H54 (cell line): ENCODE results near the gene IDUA.

ENCODE experiments used
- DNase-seq: peaks from one replicate; pipeline ENCODE4 v3.0.0; 2011; ENCODE audit warnings: low spot score, mixed read lengths; ENCODE audit not compliant: insufficient read length
- FAIRE-seq: peaks from 3 replicates; lab custom pipeline; 2011; peaks lifted over from hg19 to GRCh38; lab: Jason Lieb, UNC
- POLR2A ChIP-seq: IDR thresholded peaks from 2 replicates; pipeline ENCODE4 v1.6.1; 2011; ENCODE audit warnings: low read depth, mild to moderate bottlenecking, low read length

The IDUA gene

DNA sequence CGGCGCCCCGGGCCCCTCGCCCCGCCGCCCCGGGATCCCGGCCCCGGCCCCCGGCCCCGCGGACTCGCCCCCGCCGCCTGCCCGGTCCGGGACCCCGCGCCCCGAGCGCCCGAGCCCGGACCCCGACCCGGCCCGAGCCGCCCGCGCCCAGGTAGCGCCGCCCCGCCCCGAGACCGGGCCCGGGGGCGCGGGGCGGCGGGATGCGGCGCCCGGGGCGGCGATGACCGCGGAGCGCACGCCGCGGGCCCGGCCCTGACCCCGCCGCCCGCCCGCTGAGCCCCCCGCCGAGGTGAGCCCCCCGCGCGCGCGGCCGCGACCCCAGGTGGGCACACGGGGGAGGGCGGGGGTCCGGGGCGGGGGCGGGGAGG, 24.8 kb downstream of the IDUA start:
- no peak for DNase-seq
- FAIRE-seq = no peak
- no peak for TF ChIP-seq POLR2A

DNA sequence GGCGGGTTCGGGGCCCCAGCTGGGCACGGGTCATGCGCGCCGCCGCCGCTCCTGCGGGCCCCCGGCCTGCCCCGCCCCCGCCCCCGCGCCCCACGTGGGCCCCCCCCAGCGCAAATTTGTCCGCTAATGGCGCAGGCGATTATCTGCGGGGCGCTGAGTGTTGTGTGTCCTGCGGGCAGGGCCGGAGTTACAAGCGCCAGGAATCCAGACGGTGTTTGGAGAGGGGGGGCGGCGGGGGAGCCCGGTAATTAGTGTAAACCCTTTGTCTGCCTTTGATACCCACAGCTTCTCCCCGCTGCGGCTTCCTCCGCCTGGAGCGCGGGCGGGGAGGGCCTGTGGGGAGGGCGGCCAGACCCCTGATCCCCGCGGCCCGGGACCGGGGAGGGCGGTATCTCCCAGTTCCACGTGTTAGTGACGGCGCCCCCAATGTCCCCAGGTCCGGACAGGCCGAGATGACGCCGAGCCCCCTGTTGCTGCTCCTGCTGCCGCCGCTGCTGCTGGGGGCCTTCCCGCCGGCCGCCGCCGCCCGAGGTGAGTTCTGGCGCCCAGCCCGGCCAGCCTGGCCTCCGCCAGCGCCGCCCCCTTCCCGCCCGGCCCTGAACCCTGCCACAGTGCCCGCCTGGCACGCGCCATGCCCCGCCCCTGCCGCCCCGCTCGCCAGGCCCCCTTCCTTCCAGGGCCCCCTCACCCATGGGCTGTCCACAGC, 25.3 kb downstream of the IDUA start:
- DNase-seq (peak; percentile 56), FAIRE-seq (no peak)
- peak; percentile 38; the same call in 1 of the 2 replicates for TF ChIP-seq POLR2A

DNA sequence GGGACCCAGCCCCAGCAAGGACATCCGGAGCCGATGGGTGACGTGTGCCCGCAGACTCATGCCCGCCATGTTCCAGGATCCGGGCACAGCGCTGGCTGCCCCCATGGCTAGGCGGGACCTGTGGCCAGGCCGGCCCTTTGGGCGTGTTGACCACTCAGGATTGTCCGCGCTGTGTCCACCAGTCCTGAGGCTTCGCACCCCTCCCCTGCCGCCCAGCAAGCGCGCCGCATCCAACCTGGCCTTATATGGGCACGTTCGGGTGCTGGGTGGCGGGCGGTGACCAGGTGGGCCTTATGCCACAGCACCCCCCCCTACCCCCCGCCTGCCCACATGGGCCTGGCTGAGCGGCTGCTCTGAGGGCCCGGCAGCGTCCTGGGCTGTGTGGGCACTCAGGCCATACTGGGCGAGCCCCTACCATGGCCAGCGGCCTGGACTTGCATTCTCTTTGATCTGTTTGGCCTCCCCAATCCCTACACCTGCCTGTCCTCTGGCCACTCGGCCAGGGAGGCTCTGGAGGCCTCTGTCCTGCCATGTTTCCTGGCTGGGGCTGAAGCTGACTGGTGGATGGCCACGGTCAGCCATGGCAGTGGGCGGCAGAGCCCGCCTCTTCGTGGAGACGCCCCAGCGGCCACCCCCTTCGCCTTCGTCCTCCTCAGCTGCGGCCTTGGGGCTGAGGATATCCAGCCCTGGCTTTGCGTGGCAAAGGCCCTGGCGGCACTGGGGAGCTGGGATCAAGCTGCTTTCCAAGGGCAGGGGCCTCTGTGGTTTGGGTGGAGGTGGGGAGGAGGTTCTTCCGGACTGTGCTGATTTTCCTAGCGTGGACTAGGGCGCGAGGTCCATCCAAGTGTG, 26.6 kb downstream of the IDUA start:
- TF ChIP-seq POLR2A = no peak
- no peak for FAIRE-seq

DNA sequence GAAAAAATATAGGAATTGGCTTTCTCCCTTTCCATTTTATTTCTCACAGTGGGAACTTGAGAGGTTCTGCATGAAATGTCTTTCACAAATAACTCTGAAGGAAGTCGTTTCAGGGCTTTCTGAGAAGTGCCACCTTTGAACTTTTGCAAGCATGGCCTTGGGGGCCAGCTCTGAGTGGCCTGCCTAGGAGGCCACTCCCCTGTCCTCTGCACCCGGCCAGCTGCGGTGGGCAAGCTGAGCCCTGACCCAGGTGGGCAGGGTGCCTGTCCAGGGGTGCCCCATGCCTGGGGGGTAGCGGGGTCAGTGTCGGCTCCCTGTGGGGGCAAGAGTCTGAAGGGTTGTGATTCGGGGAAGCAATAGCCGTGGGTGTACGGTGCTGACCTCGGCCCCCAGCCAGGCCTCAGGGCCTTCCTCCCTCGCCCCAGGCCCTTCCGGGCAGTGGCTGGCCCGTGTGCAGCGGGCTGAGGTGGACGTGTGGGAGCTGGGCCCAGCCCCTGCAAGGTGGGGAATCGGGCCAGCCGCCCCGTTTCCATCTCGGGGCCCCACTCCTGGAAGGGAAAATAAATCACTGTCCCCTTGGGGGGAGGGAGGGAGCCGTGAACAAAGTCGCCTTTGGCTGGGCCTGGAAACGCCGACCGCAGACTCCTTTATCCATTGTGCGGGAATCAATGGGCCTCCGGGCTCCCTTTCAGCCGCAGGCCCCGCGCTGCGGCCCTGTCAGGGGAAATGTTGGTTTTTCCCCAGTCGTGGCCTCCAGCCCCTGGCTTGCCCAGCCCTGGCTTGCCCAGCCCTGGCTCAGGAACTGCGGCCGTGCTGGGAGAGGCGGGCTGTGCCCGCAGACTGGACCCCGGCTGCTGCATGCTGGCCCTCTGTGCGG, 27.7 kb downstream of the IDUA start:
- no peak for FAIRE-seq
- no peak for DNase-seq
- no peak for TF ChIP-seq POLR2A

More for the DNA sequence above, 26.6 kb downstream of the IDUA start:
- DNase-seq = no peak

DNA sequence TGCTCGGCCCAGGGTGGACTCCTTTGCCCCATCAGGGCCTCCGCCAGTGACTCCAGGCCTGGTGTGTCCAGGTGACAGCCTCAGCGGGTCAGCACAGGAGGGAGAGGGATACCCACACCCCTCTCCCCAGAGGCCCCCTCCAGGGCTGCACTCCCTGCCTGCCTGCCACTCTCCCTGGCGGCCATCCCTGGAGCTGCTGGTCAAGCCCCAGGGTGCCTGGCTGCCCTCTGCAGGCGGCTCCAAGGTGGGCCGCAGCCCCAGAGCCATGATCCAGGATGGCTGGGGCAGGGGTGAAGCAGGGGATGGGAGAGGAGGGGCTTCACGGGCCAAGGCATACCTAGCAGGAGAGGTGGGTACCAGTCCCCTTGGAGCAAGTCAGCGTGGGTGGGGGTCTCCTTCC, 28.3 kb downstream of the IDUA start:
- FAIRE-seq = no peak
- TF ChIP-seq POLR2A = no peak
- no peak for DNase-seq

DNA sequence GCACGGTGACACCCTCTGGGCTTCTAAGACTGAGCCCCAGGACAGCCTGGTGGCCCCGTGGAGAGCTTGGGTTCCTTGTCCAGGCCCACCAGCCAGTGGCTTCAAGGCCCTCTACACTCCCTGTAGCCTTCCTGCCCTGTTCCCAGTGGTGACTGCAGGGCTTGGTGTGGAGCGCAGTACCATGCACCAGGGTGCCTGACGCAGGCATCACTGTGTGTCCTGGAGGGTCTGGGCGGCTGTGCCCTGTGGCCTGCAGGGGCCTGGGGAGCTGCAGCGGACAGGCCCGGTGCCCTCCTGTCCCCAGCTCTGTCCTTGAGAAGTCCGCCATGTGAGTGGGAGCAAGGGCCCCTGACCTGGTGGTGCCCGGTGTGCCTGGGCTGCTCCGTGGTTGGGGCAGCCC, 28.9 kb downstream of the IDUA start:
- FAIRE-seq (no peak), DNase-seq (no peak)
- TF ChIP-seq POLR2A = no peak

DNA sequence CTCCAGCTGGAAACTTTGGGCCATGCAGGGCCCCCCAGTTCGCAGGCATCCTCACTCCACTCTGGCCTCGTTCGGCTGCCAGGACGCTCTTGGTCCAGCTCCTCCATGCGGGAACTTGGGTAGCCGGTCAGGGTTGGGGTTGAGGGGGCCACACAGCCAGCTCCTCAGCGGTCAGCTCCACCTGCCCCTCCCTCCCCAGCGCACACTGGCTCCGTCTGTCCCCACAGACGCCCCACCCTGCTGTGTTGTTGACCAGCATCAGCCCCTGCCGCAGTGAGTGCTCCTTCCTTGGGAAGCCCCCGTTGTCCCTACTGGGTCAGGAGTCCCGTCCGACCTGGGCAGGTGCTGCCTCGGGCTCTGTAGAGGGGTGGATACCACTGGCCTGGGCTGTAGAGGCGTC, 30.4 kb downstream of the IDUA start:
- no peak for DNase-seq
- FAIRE-seq = no peak
- no peak for TF ChIP-seq POLR2A

DNA sequence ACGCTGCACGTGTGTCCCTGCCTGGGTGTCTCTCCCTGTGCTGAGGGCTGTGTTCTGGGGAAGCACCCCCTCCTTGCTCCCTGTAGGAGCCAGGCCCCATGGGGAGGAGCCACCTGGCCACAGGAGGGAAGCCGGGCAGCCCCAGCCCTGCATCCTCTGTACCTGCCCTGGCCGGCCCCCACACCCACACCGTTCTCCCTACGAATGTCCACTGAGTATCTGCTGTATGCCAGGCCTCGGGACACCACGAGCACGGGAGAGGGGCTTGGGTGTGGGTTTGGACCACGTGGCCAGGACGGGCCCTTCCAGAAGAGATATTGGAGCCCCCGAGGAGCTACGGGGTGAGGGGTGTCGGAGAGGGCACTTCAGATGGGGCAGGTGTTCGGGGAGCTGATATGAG, 30.9 kb downstream of the IDUA start:
- DNase-seq (no peak), FAIRE-seq (no peak)
- TF ChIP-seq POLR2A = no peak

DNA sequence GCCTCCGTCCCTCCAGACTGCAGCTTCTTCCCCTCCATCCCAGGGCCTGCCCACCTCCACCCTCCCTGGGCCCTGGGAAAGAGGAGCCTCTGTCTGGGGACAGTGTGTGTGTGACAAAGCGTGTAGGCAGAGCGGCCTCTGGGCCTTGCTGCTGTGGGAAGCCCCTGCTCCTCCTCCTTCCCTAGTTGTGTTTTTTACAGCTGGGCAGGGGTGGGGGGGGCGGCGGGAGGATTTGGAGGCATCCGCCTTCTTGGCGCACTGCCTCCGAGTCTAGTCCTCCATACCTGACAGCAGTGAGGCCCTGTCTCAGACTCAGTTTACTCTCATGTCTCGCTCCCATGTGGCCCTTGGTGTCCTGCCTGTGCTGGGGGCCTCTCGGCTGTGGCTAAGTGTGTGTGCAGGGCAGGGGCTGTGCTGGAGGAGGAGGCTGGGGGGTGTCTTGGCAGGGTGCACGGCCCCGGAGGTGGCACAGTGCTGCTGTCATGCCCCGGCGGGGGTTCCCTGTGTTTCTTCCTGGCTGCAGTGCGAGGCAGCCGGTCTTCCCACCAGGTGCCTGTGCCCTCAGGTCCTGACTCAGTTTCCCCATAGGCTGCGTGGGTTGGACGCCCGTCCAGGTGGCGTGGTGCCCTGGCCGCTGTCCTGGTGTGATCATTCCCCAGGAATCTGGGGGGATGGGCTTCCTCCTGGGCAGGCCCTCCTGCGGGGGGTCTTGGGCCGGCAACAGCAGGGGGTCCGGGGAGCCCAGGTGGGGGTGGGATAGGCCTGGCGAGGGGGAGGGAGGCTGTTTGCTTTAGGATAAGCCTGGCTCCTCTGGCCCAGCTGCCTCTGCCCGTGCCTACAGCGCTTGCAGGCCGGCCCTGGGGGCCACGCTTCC, 31.5 kb downstream of the IDUA start:
- DNase-seq (no peak), FAIRE-seq (no peak)
- no peak for TF ChIP-seq POLR2A

DNA sequence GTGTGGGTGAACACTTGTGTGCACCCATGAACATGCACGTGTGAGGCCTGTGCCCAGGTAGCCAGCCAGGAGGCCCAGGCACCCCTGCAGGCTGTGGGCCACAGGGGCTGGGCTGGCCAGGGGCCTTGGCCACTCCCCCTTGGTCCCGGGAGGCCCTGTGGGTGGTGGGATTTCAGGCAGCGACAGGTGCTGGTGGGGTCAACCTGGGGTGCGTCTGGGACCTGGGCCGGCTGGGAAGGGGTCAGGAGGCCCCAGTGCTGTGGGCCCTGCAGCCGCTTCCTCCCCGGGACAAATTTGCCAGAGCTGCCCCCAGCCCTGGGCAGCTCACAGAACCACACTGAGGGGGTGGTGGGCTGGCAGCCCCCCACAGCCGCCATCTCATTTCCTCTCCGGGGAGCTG, 32.5 kb downstream of the IDUA start:
- no peak for FAIRE-seq
- TF ChIP-seq POLR2A = no peak
- DNase-seq = no peak

DNA sequence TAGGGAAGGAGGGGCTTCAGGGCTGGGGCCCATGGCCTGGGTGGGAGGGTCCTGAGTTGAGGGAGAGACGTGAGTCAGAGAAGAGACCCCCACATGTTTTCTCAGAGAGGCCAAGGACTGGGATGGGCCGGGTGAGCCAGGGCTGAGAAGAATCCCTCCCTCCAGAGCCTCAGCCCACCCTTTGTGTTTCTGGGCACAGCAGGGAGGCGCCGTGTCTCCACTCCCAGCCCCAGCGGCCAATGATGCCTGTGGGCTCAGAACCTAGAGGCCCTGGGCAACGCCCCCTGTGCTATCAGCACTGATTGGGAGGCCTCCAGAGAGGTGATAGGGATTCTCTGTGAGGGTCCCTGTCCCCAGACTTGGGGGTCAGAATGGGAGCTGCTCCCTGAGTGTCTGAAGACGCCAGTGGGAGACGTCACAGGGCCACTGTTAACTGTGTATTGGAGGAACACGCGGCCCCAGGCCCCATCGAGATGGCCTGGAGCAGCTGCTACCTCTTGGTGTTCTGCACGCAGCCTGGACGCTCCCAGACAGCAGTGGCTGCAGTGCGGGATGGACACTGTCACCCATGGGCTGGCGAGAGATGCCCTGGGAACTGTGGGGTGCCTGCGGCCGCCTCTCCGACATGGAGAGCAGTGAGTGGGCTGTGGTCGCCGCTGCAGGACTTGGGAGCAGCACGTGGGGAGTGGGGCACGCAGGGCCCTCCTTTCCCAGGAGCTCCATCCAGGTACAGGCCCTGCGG, 33.1 kb downstream of the IDUA start:
- DNase-seq (no peak), FAIRE-seq (no peak)
- TF ChIP-seq POLR2A = no peak

DNA sequence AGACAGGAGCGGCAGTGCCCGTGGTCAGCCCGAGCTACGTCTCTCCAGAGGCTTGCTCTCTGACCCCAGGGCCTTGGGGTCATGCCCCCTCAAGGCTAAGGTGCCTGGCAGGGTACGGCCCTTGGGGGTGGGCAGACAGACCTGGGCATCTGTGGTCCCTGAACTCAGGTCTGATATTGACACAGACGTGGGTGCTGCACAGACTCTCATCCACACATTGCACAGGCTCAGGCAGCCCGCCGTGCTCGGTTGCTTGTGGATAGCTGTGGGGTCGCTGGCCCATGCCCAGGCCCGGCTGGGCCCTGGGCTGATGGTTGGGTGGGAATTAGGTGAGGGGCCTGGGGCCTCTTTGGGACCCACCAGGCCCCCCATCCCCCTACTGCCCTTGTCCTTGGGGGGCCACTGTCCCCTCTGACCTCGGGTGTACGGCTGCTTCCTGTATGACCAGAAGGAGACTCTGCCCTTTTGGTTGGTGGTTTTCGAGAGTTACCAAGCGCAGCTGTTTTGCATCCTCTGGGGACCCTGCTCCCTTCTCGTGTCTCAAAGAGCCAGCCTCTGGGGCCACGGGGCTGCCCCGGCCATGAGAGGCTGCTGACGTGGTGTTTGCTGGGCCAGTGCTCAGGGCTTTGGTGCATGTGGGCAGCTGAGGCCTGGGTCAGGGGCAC, 34.7 kb downstream of the IDUA start:
- no peak for TF ChIP-seq POLR2A
- FAIRE-seq = no peak
- DNase-seq = no peak
